Prostate gland (tissue), 2 donors: ENCODE results near the gene SOAT2.

Experiments used
- POLR2A ChIP-seq: fragments of 450-650 bp; IDR thresholded peaks from one replicate; pipeline ENCODE4 v1.6.1; 2016; ENCODE audit warnings: antibody characterized with exemption, mild to moderate bottlenecking
- TF ChIP-seq, protein P1 (sequence below), 4 experiments: fragments of 200-600 bp in 2 of 4; fragments of 450-650 bp in 2 of 4; sonication (generic) in 2 of 4; IDR thresholded peaks; 1 replicate in 3 of 4; 2 replicates in 1 of 4; pipeline ENCODE4 v1.5.1; 2016 to 2019; ENCODE audit warnings: antibody characterized with exemption in 4 of 4, mild to moderate bottlenecking in 2 of 4, moderate library complexity in 2 of 4

DNA sequence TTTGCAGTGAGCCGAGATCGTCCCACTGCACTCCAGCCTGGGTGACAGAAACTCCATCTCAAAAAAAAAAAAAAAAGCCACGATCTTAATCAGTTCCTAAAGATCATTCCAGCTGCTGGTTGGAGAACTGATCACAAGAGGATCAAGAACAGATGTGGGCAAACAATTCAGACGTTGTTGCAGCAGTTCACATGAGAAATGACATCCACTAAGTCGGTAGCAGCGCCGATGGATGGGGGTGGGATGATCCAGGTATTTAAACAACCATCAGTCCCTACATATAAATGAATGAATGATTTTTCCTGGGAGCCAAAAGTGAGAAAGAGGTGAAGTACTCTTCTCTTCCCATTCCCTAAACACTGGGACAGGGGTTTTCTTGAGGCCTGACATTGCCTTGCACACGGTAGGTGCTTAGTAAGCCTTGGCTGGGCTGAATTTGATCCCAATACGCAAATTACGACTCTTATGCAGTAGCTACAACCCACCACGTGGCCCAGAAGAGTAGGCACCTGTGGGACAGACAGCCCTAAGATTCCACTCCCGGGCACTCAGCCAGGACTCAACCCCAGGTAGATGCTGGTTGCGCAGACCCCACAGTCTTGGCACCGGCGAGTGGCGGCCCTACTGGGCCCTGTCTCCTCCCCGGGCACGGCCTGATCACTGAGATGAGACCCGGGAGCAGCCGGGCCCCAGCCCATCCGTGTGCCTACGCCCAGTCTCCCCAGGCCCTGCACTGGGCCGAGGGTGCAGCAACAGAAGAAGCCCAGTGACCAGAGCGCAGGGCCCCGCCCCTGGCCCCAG, 24.7 kb upstream of the SOAT2 start:
- no peak for TF ChIP-seq POLR2A
- TF ChIP-seq, protein P1, sequence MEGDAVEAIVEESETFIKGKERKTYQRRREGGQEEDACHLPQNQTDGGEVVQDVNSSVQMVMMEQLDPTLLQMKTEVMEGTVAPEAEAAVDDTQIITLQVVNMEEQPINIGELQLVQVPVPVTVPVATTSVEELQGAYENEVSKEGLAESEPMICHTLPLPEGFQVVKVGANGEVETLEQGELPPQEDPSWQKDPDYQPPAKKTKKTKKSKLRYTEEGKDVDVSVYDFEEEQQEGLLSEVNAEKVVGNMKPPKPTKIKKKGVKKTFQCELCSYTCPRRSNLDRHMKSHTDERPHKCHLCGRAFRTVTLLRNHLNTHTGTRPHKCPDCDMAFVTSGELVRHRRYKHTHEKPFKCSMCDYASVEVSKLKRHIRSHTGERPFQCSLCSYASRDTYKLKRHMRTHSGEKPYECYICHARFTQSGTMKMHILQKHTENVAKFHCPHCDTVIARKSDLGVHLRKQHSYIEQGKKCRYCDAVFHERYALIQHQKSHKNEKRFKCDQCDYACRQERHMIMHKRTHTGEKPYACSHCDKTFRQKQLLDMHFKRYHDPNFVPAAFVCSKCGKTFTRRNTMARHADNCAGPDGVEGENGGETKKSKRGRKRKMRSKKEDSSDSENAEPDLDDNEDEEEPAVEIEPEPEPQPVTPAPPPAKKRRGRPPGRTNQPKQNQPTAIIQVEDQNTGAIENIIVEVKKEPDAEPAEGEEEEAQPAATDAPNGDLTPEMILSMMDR (IDR thresholded peaks at IDR 0.05) = no peak
